ENCODE measurements around the gene YIPF1. TPM values are rescaled to one million over a fixed set of nuclear protein-coding genes. Genes with fewer than 3 reads are reported as not detected.
A peak's percentile ranks its signal among the peaks of the same experiment; 100 is the strongest.

The YIPF1 gene
- total RNA-seq, 1 donor from 2014 or later = 25.7 TPM

GRCh38 chr1:53871221-53871620 is 18.4 kb downstream of the YIPF1 start:
- Mint-ChIP-seq H3K4me1 (peaks cover 3% of the 10 kb centered on the region), H3K27ac (ENCODE audit: unreplicated experiment) (no peak overlapping the region), H3K27me3 (ENCODE audit: low read depth) (no peaks in the 10 kb centered on the region), H3K9me3 (no peaks in the 10 kb centered on the region), H3K36me3 (ENCODE audit: low read depth) (peaks cover 5% of the 10 kb centered on the region), H3K4me3 (no peak overlapping the region)
- DNase-seq (ENCODE audit: low read depth, low spot score) = no peak
- TF ChIP-seq CTCF (conservative IDR thresholded peaks at IDR 0.05) = no peak

- H3K9me3 Mint-ChIP-seq = no peaks in the 10 kb centered on the region
- DNase-seq (ENCODE audit: low read depth, low spot score) = no peak
- TF ChIP-seq CTCF (conservative IDR thresholded peaks at IDR 0.05) = no peak
- no peaks in the 10 kb centered on the region for H3K27me3 Mint-ChIP-seq (ENCODE audit: low read depth)
- H3K36me3 Mint-ChIP-seq (ENCODE audit: low read depth) = peaks cover 5% of the 10 kb centered on the region
- H3K4me3 Mint-ChIP-seq = no peak overlapping the region
- peaks cover 3% of the 10 kb centered on the region for H3K4me1 Mint-ChIP-seq
- no peak overlapping the region for H3K27ac Mint-ChIP-seq (ENCODE audit: unreplicated experiment)
Measured at GRCh38 chr1:53869454-53870117, 20.0 kb downstream of the YIPF1 start.

GRCh38 chr1:53868565-53868964 is 21.0 kb downstream of the YIPF1 start:
- Mint-ChIP-seq H3K27ac (ENCODE audit: unreplicated experiment) (no peak overlapping the region), H3K4me3 (no peak overlapping the region), H3K36me3 (ENCODE audit: low read depth) (peaks cover 5% of the 10 kb centered on the region), H3K9me3 (no peaks in the 10 kb centered on the region), H3K4me1 (peaks cover 3% of the 10 kb centered on the region), H3K27me3 (ENCODE audit: low read depth) (no peaks in the 10 kb centered on the region)
- TF ChIP-seq CTCF (conservative IDR thresholded peaks at IDR 0.05) = no peak
- DNase-seq (ENCODE audit: low read depth, low spot score) = no peak

GRCh38 chr1:53862507-53862906 is 27.1 kb downstream of the YIPF1 start:
- H3K4me1 Mint-ChIP-seq = no peaks in the 10 kb centered on the region
- no peaks in the 10 kb centered on the region for H3K27me3 Mint-ChIP-seq (ENCODE audit: low read depth)
- no peak overlapping the region for H3K4me3 Mint-ChIP-seq
- TF ChIP-seq CTCF (conservative IDR thresholded peaks at IDR 0.05) = no peak
- peaks cover 5% of the 10 kb centered on the region for H3K36me3 Mint-ChIP-seq (ENCODE audit: low read depth)
- peak overlapping the region; percentile 22 for H3K27ac Mint-ChIP-seq (ENCODE audit: unreplicated experiment)
- H3K9me3 Mint-ChIP-seq = no peaks in the 10 kb centered on the region
- DNase-seq (ENCODE audit: low read depth, low spot score) = no peak

- no peaks in the 10 kb centered on the region for H3K9me3 Mint-ChIP-seq
- peak; percentile 46 for DNase-seq (ENCODE audit: low read depth, low spot score)
- H3K27ac Mint-ChIP-seq (ENCODE audit: unreplicated experiment) = no peak overlapping the region
- peak; percentile 87 for TF ChIP-seq CTCF (conservative IDR thresholded peaks at IDR 0.05)
- no peaks in the 10 kb centered on the region for H3K4me1 Mint-ChIP-seq
- no peaks in the 10 kb centered on the region for H3K27me3 Mint-ChIP-seq (ENCODE audit: low read depth)
- no peak overlapping the region for H3K4me3 Mint-ChIP-seq
- H3K36me3 Mint-ChIP-seq (ENCODE audit: low read depth) = no peaks in the 10 kb centered on the region
Measured at GRCh38 chr1:53860967-53861411, 28.6 kb downstream of the YIPF1 start.

Data from neural crest cell (in vitro differentiated cells).